Activated T-cell treated with anti-CD3 and anti-CD28 coated beads, Interleukin-2, amount 50 U/mL, for 4 hours (primary cell): ENCODE data around the gene MAP3K8. TPM values are rescaled to one million over a fixed set of nuclear protein-coding genes. Genes with fewer than 3 reads are reported as not detected.
"Not testable (repeated sequence)": the region's sequence is repeated elsewhere in the genome, so short reads cannot be mapped to it uniquely, and the experiment has no call there.

Experiments used
- ATAC-seq, 2 donors: fragments of 200-7000 bp; cut with Tn5 transposase; one replicate each; pipeline ENCODE4 v1.10.0; 2021
- DNase-seq: peaks from one replicate; pipeline ENCODE4 v3.0.0-alpha.2; 2020
- H3K27me3 Mint-ChIP-seq: one replicate; pipeline ENCODE4 v1.8.0; 2021; ENCODE audit warnings: low read depth, mixed read lengths
- H3K36me3 Mint-ChIP-seq: one replicate; pipeline ENCODE4 v1.8.0; 2022; ENCODE audit warnings: mixed read lengths; ENCODE audit not compliant: insufficient read depth
- H3K4me1 Mint-ChIP-seq: one replicate; pipeline ENCODE4 v1.8.0; 2021; ENCODE audit warnings: low read depth, mixed read lengths
- H3K4me3 Mint-ChIP-seq: one replicate; pipeline ENCODE4 v1.8.0; 2021; ENCODE audit warnings: mild to moderate bottlenecking, moderate library complexity, mixed read lengths
- H3K9me3 Mint-ChIP-seq: one replicate; pipeline ENCODE4 v1.8.0; 2021; ENCODE audit warnings: mixed read lengths
- total RNA-seq, 3 donors: library from RNA; stranded (reverse); gene quantifications; one replicate each; pipeline ENCODE4 v1.2.1, GENCODE V29; 2021

Gene MAP3K8
- total RNA-seq, 3 donors from 2014 or later, result 20.8 to 29.2 (median 21.7) TPM

DNA sequence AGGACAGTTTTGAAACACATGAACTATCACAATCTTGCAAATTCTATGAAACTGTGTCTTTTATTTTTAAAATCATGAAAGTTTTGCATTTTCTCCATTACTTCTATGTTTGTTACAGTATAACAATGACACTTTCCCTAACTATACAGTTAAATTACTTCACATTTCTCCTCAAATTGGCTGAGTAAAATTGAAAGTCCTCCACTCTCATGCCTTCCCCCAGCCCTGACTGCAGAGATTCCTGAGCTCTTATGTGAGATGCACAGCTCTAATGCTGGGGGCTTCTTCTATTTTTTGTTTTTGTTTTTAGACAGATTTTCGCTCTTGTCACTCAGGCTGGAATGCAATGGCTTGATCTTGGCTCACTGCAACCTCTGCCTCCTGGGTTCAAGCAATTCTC, 22.7 kb upstream of the MAP3K8 start:
- no peaks in the 10 kb centered on the region for H3K27me3 Mint-ChIP-seq
- H3K36me3 Mint-ChIP-seq, result no peaks in the 10 kb centered on the region
- H3K4me3 Mint-ChIP-seq, result no peak overlapping the region
- H3K4me1 Mint-ChIP-seq, result peaks cover 2% of the 10 kb centered on the region
- no peak for ATAC-seq
- no peak for DNase-seq
- no peaks in the 10 kb centered on the region for H3K9me3 Mint-ChIP-seq

GRCh38 chr10:30412901-30413300, 21.1 kb upstream of the MAP3K8 start:
- Mint-ChIP-seq H3K4me1 (peaks cover 6% of the 10 kb centered on the region), H3K4me3 (no peak overlapping the region)
- ATAC-seq, result no peak

GRCh38 chr10:30413996-30414576, 19.9 kb upstream of the MAP3K8 start:
- H3K9me3 Mint-ChIP-seq, result no peaks in the 10 kb centered on the region
- ATAC-seq, result no peak
- H3K4me3 Mint-ChIP-seq, result no peak overlapping the region
- H3K36me3 Mint-ChIP-seq, result no peaks in the 10 kb centered on the region
- peaks cover 18% of the 10 kb centered on the region for H3K4me1 Mint-ChIP-seq
- no peaks in the 10 kb centered on the region for H3K27me3 Mint-ChIP-seq
- no peak for DNase-seq

More at GRCh38 chr10:30412901-30413300, 21.1 kb upstream of the MAP3K8 start:
- no peak for DNase-seq
- H3K27me3 Mint-ChIP-seq, result no peaks in the 10 kb centered on the region
- H3K36me3 Mint-ChIP-seq, result no peaks in the 10 kb centered on the region
- no peaks in the 10 kb centered on the region for H3K9me3 Mint-ChIP-seq

DNA sequence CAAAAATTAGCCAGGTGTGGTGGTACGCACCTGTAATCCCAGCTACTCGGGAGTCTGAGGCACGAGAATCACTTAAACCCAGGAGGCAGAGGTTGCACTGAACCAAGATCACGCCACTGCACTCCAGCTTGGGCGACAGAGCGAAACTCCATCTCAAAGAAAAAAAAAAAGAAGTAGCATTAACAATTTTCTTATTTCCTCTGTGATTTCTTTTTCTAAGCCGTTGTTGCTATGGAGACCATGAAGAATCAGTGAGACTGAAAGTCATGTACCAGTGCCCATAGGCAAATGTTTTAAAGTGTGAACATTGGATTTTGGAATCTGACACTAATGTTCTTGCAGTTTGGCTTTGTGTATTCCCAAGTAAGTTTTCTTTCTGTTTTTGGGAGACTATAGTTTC, 18.4 kb upstream of the MAP3K8 start:
- no peaks in the 10 kb centered on the region for H3K9me3 Mint-ChIP-seq
- H3K36me3 Mint-ChIP-seq, result no peaks in the 10 kb centered on the region
- ATAC-seq (no peak), DNase-seq (no peak)
- no peak overlapping the region for H3K4me3 Mint-ChIP-seq
- peaks cover 23% of the 10 kb centered on the region for H3K4me1 Mint-ChIP-seq
- H3K27me3 Mint-ChIP-seq, result no peaks in the 10 kb centered on the region

DNA sequence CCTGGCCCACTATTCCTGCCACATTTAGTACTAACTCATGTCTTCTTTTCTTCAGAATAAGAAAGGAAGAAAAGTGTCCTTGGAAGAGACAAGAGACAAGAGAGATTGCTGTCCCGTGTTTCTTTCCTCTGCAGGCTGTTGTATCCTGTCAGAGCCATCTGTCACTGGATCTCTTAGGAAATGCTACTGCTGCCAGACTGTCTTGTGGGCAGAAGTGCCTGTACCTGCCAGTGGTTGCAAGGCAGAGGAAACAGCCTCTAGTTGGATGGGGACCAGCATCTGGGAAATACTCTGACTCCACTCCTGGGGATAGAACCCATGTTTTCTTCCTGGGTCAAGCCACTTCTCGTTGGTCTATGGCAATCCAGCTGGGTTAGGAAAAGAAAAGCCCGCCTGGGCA, 16.7 kb upstream of the MAP3K8 start:
- H3K27me3 Mint-ChIP-seq, result no peaks in the 10 kb centered on the region
- peaks cover 25% of the 10 kb centered on the region for H3K4me1 Mint-ChIP-seq
- ATAC-seq, result no peak

GRCh38 chr10:30420266-30420665, 13.7 kb upstream of the MAP3K8 start:
- no peaks in the 10 kb centered on the region for H3K36me3 Mint-ChIP-seq
- H3K4me1 Mint-ChIP-seq, result peaks cover 25% of the 10 kb centered on the region
- no peak overlapping the region for H3K4me3 Mint-ChIP-seq
- no peaks in the 10 kb centered on the region for H3K27me3 Mint-ChIP-seq
- ATAC-seq, result no peak
- H3K9me3 Mint-ChIP-seq, result no peaks in the 10 kb centered on the region
- no peak for DNase-seq

More for the DNA sequence above, 16.7 kb upstream of the MAP3K8 start:
- Mint-ChIP-seq H3K36me3 (no peaks in the 10 kb centered on the region), H3K4me3 (no peak overlapping the region), H3K9me3 (no peaks in the 10 kb centered on the region)
- no peak for DNase-seq

- ATAC-seq (no peak), DNase-seq (no peak)
- no peaks in the 10 kb centered on the region for H3K27me3 Mint-ChIP-seq
- H3K4me1 Mint-ChIP-seq, result peaks cover 24% of the 10 kb centered on the region
- H3K36me3 Mint-ChIP-seq, result no peaks in the 10 kb centered on the region
- no peaks in the 10 kb centered on the region for H3K9me3 Mint-ChIP-seq
- no peak overlapping the region for H3K4me3 Mint-ChIP-seq
These were observed 13.2 kb upstream of the MAP3K8 start for GRCh38 chr10:30420766-30421165.

DNA sequence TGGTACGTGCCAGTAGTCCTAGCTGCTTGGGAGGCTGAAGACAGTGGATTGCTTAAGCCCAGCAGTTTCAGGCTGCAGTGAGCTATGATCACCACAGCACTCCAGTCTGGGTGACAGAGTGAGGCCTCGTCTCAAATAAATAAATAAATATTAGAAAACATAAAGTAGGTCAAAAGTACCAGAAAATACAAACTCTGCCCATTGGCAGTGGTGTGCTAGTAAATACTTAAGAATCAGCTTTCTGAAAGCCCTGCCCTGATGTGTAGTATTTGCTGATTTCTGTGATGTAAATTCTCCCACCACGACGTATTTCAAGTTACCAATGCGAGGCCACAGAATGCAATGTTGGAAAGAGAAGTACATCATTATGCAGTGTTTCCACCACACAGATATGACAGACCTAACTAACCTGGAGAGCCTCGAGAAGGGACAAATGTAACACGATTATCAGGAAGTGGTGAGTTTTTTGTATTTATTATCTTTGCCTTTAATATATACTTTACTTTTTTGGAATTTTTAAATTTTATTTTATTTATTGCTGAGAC, 11.8 kb upstream of the MAP3K8 start:
- Mint-ChIP-seq H3K4me1 (peaks cover 25% of the 10 kb centered on the region), H3K36me3 (no peaks in the 10 kb centered on the region), H3K27me3 (no peaks in the 10 kb centered on the region), H3K9me3 (no peaks in the 10 kb centered on the region), H3K4me3 (no peak overlapping the region)
- ATAC-seq, result no peak
- DNase-seq, result no peak

GRCh38 chr10:30422981-30423654, 10.9 kb upstream of the MAP3K8 start:
- Mint-ChIP-seq H3K27me3 (no peaks in the 10 kb centered on the region), H3K9me3 (no peaks in the 10 kb centered on the region), H3K4me1 (peaks cover 27% of the 10 kb centered on the region), H3K36me3 (no peaks in the 10 kb centered on the region), H3K4me3 (no peak overlapping the region)
- ATAC-seq, result no peak
- DNase-seq, result no peak

DNA sequence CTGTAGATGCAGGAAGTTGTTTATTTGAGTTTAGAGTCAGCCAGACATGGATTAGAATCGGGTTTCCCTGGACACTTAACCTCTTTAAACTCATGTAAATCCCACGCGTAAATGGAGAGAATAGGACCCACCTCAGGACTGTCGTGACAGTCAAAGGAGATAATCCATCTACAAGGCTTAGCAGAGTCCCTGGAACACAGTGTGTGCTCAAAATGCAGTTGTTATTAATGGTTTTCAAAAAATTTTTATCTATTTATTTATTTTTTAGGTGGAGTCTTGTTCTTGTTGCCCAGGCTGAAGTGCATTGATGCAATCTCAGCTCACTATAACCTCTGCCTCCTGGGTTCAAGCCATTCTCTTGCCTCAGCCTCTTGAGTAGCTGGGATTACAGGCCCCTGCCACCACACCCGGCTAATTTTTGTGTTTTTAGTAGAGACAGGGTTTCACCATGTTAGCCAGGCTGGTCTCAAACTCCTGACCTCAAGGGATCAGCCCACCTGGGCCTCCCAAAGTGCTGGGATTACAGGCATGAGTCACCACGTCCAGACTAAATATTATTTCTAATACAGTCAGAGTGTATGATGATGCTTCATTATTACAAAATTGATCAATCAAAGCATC, 10.2 kb upstream of the MAP3K8 start:
- H3K4me3 Mint-ChIP-seq, DNase-seq, ATAC-seq, H3K27me3 Mint-ChIP-seq, H3K36me3 Mint-ChIP-seq, H3K9me3 Mint-ChIP-seq: not testable (repeated sequence)
- peaks cover 24% of the 10 kb centered on the region for H3K4me1 Mint-ChIP-seq

DNA sequence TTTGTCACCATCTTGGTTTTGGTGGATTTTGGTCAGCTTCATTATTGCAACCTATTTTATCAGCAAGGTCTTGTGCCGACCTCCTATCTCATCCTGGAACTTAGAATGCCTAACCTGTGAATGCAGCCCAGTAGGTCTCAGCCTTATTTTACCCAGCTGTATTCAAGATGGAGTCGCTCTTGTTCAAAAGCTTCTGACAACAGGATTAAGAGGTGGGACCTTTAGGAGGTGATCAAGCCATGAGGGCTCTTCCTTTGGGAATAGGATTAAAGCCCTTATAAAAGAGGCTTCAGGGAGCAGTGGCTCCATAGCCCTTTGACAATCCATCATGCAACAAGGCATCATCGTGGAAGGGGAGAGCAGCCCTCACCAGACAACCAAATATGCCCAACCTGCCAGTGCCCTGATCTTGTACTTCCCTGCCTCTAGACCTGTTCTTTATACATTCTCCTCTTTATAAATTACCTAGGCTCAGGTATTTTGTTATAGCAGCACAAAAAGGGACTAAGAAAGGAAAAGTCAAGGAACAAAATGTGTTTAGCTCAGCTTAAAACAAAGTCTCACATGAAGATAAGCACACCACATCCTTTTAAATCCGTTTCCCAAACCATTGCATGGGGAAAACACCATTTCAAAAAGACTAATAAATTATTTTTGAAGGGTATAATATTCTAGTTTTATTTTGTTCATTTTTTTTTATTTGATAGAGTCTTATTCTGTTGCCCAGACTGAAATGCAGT, 8.5 kb upstream of the MAP3K8 start:
- H3K4me1 Mint-ChIP-seq, result peaks cover 15% of the 10 kb centered on the region
- H3K27me3 Mint-ChIP-seq, result no peaks in the 10 kb centered on the region
- H3K9me3 Mint-ChIP-seq, result no peaks in the 10 kb centered on the region
- no peak overlapping the region for H3K4me3 Mint-ChIP-seq
- DNase-seq, result no peak
- no peak for ATAC-seq
- no peaks in the 10 kb centered on the region for H3K36me3 Mint-ChIP-seq

DNA sequence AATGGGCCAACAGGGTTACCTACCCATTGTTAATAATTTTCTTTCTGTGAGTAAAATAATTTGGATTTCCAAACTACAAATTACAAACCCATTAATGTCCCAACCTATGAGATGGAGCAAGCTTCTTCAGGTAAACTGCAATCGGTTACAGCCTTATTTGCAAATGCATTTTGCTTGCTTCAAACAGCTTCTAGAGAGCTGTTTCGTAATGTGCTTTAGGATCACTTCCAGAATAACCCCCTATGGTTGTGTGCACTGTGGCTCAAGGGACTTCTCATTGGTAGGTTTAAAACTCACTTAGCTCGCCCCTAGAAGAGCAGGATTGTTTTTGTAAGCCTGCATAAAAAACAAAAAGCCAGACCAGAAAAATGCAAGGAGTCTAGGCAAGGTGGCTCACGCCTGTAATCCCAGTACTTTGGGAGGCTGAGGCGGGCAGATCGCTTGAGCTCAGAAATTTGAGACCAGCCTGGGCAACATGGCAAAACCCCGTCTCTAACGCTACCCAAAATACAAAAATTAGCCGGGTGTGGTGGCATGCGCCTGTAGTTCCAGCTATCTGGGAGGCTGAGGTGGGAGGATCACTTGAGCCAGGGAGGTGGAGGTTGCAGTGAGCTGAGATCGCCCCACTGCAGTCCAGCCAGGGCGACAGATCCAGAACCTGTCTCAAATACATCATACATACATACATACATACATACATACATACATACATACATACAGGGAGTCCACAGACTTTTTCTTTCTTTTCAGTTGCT, 3.3 kb upstream of the MAP3K8 start:
- no peaks in the 10 kb centered on the region for H3K9me3 Mint-ChIP-seq
- H3K4me3 Mint-ChIP-seq, result no peak overlapping the region
- H3K27me3 Mint-ChIP-seq, result no peaks in the 10 kb centered on the region
- peaks cover 3% of the 10 kb centered on the region for H3K36me3 Mint-ChIP-seq
- peaks cover 38% of the 10 kb centered on the region for H3K4me1 Mint-ChIP-seq
- ATAC-seq (no peak), DNase-seq (no peak)

GRCh38 chr10:30431435-30431911, 2.5 kb upstream of the MAP3K8 start:
- Mint-ChIP-seq H3K36me3 (peaks cover 3% of the 10 kb centered on the region), H3K4me1 (peaks cover 44% of the 10 kb centered on the region), H3K4me3 (no peak overlapping the region), H3K9me3 (no peaks in the 10 kb centered on the region), H3K27me3 (no peaks in the 10 kb centered on the region)
- no peak for DNase-seq
- no peak for ATAC-seq
